Keratinocyte (primary cell): ENCODE results near the gene FLG.
"Not testable (repeated sequence)": the region's sequence is repeated elsewhere in the genome, so short reads cannot be mapped to it uniquely, and the experiment has no call there.

Source experiments
- EZH2 ChIP-seq: IDR thresholded peaks from one replicate; pipeline ENCODE4 v1.6.1; 2012; ENCODE audit warnings: inconsistent platforms, mild to moderate bottlenecking, low read length, moderate library complexity
- TF ChIP-seq, protein P1 (sequence below), 3 experiments: IDR thresholded peaks in 1 of 3; conservative IDR thresholded peaks in 1 of 3; optimal IDR thresholded peaks in 1 of 3; 2 replicates in 2 of 3; 3 replicates in 1 of 3; pipeline versions ENCODE3 to v1.5.1; 2011; ENCODE audit warnings: low read length in 3 of 3, mild to moderate bottlenecking in 3 of 3, moderate library complexity in 2 of 3, control low read depth in 1 of 3, inconsistent platforms in 1 of 3; ENCODE audit not compliant: insufficient read depth in 2 of 3; ENCODE audit errors: extremely low read depth in 1 of 3

DNA sequence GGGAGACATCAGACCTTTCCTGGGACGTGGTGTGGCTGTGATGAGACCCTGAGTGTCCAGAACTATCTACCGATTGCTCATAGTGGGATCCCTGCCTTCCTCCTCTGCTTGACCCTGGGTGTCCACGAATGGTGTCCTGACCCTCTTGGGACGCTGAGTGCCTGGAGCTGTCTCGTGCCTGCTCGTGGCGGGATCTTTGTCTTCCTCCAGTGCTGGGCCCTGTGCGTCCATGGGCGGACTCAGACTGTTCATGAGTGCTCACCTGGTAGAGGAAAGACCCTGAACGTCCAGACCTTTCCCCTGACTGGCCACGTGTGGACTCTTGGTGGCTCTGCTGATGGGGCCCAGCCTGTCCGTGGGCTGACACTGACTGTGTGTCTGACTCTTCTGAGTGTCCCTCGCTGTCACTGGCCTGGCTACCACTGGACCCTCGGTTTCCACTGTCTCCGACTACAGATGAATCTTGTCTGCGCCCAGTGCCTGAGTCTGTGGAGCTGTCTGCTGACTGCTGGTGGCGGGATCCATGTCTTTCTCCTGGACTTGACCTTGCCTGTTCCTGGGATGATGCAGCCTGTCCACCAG, 15.6 kb downstream of the FLG start:
- TF ChIP-seq, protein P1, sequence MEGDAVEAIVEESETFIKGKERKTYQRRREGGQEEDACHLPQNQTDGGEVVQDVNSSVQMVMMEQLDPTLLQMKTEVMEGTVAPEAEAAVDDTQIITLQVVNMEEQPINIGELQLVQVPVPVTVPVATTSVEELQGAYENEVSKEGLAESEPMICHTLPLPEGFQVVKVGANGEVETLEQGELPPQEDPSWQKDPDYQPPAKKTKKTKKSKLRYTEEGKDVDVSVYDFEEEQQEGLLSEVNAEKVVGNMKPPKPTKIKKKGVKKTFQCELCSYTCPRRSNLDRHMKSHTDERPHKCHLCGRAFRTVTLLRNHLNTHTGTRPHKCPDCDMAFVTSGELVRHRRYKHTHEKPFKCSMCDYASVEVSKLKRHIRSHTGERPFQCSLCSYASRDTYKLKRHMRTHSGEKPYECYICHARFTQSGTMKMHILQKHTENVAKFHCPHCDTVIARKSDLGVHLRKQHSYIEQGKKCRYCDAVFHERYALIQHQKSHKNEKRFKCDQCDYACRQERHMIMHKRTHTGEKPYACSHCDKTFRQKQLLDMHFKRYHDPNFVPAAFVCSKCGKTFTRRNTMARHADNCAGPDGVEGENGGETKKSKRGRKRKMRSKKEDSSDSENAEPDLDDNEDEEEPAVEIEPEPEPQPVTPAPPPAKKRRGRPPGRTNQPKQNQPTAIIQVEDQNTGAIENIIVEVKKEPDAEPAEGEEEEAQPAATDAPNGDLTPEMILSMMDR (optimal IDR thresholded peaks at IDR 0.05 in 1 of 3, IDR thresholded peaks at IDR 0.05 in 1 of 3, conservative IDR thresholded peaks at IDR 0.05 in 1 of 3; ENCODE audit: extremely low read depth in 1 of 3, insufficient read depth in 2 of 3, low read length in 3 of 3), result not testable (repeated sequence)
- TF ChIP-seq EZH2, result not testable (repeated sequence)
